Coronary artery (tissue), 2 donors: ENCODE data around the gene FAM78A.

Experiments
- DNase-seq: peaks from one replicate; pipeline ENCODE4 v3.0.0-alpha.2; 2017; ENCODE audit warnings: low spot score
- H3K27ac ChIP-seq, 2 donors: fragments of 200-600 bp; sonication (generic); one replicate each; pipeline ENCODE4 v1.5.1; 2016 to 2019
- H3K4me3 ChIP-seq: fragments of 200-600 bp; sonication (generic); 2 replicates; pipeline ENCODE4 v1.5.1; 2016; ENCODE audit warnings: mild to moderate bottlenecking, moderate library complexity
- TF ChIP-seq, protein P1 (sequence below): fragments of 200-600 bp; sonication (generic); IDR thresholded peaks from one replicate; pipeline ENCODE4 v1.5.1; 2019; ENCODE audit warnings: antibody characterized with exemption

Gene FAM78A

DNA sequence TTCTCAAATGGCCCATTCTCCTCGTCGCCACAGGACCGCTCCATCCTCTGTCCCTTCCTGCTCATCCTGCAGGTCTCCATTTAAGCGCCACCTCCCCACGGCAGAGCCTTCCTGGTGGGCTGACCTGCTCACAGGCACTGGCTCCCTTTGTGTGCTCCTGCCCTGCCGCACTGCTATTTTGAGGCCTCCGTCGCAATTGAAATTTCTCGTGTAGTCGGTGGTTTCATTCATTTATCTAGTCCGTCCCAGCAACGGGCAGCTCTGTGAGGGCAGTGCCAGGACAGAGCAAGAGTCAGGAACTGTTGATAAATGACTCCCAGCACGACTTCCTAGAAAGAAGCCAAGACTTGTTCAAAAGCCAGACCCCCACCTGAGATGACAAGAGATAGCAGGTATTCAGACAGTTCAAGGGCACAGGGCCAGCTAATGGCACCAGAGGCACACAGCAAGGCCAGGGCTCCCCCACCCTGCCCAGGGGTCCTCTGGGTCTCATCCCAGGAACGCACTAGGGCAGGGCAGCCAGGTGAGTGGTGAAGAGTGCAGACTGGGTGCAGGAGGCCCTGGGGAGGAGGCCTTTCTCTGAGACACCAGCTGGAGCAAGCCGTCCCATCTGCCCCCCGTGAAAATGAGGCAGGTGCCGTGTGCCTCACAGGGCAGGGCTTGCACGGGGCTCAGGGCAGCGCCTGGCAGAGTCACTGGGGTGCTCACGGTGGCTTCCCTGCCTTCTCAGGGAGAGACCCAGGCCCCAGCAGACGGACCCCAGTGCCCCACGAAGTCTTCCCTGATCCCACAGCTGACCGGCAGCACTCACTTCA lies 36.9 kb downstream of the FAM78A start:
- DNase-seq, result no peak
- TF ChIP-seq, protein P1, sequence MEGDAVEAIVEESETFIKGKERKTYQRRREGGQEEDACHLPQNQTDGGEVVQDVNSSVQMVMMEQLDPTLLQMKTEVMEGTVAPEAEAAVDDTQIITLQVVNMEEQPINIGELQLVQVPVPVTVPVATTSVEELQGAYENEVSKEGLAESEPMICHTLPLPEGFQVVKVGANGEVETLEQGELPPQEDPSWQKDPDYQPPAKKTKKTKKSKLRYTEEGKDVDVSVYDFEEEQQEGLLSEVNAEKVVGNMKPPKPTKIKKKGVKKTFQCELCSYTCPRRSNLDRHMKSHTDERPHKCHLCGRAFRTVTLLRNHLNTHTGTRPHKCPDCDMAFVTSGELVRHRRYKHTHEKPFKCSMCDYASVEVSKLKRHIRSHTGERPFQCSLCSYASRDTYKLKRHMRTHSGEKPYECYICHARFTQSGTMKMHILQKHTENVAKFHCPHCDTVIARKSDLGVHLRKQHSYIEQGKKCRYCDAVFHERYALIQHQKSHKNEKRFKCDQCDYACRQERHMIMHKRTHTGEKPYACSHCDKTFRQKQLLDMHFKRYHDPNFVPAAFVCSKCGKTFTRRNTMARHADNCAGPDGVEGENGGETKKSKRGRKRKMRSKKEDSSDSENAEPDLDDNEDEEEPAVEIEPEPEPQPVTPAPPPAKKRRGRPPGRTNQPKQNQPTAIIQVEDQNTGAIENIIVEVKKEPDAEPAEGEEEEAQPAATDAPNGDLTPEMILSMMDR, result no peak
- no peak overlapping the region for H3K27ac ChIP-seq

DNA sequence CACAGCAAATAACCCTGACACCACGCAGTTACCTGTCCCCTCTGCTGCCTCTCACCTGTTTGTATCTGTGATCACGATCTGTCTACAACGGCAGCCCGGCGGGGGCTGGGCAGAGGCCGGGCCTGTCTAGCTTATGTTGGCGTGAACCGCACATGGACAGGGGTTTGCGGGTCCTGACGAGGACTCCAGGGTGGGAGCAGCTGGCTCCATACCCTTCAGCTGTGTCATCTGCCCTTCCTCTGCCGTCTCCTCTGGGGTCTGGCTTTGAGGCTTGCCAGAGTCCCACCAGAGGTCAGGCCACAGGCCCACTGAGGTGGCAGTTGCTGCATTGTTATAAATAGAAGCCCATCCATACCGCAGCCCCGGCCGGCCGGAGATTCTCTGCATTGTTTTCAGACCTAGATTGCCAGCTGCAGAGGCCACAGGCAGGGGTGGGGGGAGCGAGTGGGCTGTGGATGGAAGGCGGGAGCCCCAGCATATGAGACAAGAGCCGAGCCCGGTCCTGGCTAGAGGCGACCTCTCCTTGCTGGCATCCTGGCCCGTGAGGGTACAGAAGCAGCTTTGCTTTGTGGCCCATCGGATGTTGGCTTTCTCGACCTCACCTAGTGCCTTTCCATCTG lies 37.8 kb downstream of the FAM78A start:
- TF ChIP-seq, protein P1, result no peak
- Histone ChIP-seq H3K27ac (peak overlapping the region in 1 of 2 donors; percentile 48), H3K4me3 (peak overlapping the region; percentile 40)
- DNase-seq, result no peak

More for the DNA sequence above, 36.9 kb downstream of the FAM78A start:
- H3K4me3 ChIP-seq, result no peak overlapping the region

DNA sequence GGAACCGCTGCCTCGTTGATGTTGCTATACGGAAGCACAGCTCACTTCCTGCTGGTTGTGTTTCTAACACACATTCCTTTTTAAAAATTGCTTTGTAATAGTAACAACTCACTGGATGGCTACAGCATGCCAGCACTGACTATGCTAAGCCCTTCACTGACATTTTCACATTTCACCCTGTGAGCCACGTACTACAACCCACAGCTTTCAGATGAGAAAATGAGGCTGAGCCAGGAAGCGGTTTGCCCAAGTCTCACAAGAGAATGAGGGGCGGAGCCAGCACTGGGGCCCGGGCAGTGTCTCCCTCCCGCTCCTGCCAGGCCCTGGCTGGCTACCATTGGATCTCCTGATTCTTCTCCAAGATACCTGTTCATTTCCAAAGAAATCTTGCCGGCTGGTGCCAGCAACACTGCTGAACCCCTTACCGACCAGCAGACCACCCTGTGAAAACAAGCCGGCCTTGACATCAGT lies 38.3 kb downstream of the FAM78A start:
- peak overlapping the region in 1 of 2 donors; percentile 48 for H3K27ac ChIP-seq
- H3K4me3 ChIP-seq, result peak overlapping the region; percentile 40
- TF ChIP-seq, protein P1, result no peak
- DNase-seq, result no peak

DNA sequence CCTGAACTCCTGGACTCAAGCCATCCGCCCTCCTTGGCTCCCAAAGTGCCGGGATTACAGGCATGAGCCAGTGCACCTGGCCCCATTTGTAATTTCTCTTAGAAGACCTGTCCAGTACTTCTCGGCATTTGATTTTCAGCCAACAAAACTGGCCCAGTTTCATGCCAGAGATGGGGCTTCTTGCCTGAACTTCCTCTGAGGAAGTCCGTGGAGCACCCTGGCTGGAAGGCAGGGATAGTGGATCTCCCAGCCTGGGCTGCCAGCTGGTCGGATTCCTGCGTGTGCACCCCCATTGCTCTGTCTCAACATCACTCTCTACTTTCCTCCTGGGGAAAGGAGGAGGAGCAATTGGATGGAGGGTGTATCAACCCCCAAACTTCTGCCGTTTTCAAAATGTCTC lies 39.0 kb downstream of the FAM78A start:
- no peak overlapping the region for H3K27ac ChIP-seq
- DNase-seq, result no peak
- TF ChIP-seq, protein P1, result no peak
- H3K4me3 ChIP-seq, result no peak overlapping the region

DNA sequence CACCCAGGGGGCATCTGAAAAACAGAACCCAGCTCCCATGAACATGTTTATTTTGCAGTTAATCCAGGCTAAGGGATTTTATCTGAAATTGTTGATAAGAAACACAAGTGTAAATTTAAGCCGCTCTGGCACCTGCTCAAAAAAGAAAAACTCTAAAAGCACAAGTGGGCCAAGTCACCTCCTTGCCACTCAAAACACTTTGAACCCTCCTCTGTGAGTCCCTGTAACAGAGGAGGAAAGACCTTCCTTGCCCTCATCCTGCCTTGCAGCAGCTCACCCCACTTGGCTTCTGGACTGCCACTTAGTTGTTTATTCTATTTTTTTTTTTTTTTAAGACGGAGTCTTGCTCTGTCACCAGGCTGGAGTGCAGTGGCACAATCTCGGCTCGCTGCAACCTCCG lies 39.5 kb downstream of the FAM78A start:
- TF ChIP-seq, protein P1, result no peak
- Histone ChIP-seq H3K27ac (no peak overlapping the region), H3K4me3 (no peak overlapping the region)
- DNase-seq, result no peak

DNA sequence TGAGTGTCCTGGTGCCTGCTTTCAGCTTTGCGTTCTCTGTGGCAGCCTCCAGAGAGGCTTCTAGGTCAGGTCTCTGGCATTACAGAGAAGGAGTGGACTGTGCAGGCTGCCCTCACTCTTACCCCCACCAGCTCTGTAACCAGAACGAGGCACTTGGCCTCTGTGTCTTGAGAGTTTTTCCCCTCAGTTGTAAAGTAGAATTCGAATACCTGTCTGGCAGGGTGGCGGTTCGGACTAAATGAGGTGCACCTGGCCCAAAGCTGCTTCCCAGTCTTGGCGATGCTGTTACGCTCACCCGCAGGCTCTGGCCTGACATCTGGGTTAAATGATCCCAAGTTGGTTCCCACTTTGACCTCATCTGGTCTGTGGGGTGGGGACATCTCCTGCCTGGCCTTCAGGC lies 40.1 kb downstream of the FAM78A start:
- no peak for DNase-seq
- TF ChIP-seq, protein P1, result no peak
- H3K27ac ChIP-seq, result no peak overlapping the region

DNA sequence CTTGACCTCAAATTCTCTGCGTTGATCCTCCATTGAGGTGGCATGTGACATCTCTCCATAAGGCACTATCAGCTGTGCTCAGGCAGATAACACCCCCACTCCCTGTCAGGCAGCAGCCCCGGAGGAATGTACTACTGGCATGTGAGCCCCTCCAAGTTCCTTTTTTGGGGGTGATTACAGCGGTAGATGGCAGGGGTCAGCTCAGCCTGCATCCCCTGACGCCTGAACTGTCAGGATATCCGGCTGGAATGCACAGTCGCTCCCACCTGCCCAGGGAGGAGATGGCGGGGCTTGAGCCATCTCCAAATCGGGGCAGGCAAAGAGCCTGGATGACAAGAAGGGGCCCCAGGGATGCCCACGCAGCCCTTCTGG lies 40.8 kb downstream of the FAM78A start:
- no peak for DNase-seq
- H3K27ac ChIP-seq, result no peak overlapping the region
- no peak overlapping the region for H3K4me3 ChIP-seq
- TF ChIP-seq, protein P1, result no peak

More for the DNA sequence above, 40.1 kb downstream of the FAM78A start:
- H3K4me3 ChIP-seq, result no peak overlapping the region
